Measurements from ENCODE around the gene HSPH1.

DNA sequence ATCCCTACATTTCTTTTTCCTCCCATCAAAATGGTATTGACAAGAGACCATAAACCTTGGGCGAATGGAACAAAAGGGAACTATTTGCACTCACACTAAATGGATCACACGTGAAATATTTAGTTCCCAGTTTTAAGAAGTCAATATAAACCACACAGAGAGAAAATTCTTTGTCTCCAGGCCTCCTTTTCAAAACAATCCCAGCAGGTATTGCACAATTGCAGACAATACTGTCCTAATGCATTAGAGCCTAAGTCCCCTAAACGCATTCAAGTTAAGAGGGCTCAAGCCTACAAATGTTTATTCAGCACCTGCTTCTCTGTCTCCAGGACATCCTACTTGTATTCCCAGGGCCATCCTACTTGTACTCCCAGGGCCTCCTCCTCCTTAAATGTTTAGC lies 36.8 kb upstream of the HSPH1 start:
- TF ChIP-seq EP300 (conservative IDR thresholded peaks at IDR 0.05; ENCODE audit: poor library complexity, severe bottlenecking) (no peak), POLR2AphosphoS5 (IDR thresholded peaks at IDR 0.05) (no peak), CTCF (IDR thresholded peaks at IDR 0.05; ENCODE audit: poor library complexity, severe bottlenecking) (no peak), EZH2 (IDR thresholded peaks at IDR 0.05; ENCODE audit: borderline replicate concordance, insufficient read depth, low read length, poor library complexity, severe bottlenecking) (no peak), RAD21 (conservative IDR thresholded peaks at IDR 0.05) (no peak), SMC3 (conservative IDR thresholded peaks at IDR 0.05; ENCODE audit: poor library complexity) (no peak), MXI1 (conservative IDR thresholded peaks at IDR 0.05; ENCODE audit: poor library complexity, severe bottlenecking) (no peak)

Data from neural cell (in vitro differentiated cells).